ENCODE data around the gene ADIPOR2. TPM values are rescaled to one million over a fixed set of nuclear protein-coding genes. Genes with fewer than 3 reads are reported as not detected.
A peak's percentile ranks its signal among the peaks of the same experiment; 100 is the strongest.
"Not testable (repeated sequence)": the region's sequence is repeated elsewhere in the genome, so short reads cannot be mapped to it uniquely, and the experiment has no call there.

The ADIPOR2 gene
- total RNA-seq, 1 donor from 2014 or later: 50.5 TPM

DNA sequence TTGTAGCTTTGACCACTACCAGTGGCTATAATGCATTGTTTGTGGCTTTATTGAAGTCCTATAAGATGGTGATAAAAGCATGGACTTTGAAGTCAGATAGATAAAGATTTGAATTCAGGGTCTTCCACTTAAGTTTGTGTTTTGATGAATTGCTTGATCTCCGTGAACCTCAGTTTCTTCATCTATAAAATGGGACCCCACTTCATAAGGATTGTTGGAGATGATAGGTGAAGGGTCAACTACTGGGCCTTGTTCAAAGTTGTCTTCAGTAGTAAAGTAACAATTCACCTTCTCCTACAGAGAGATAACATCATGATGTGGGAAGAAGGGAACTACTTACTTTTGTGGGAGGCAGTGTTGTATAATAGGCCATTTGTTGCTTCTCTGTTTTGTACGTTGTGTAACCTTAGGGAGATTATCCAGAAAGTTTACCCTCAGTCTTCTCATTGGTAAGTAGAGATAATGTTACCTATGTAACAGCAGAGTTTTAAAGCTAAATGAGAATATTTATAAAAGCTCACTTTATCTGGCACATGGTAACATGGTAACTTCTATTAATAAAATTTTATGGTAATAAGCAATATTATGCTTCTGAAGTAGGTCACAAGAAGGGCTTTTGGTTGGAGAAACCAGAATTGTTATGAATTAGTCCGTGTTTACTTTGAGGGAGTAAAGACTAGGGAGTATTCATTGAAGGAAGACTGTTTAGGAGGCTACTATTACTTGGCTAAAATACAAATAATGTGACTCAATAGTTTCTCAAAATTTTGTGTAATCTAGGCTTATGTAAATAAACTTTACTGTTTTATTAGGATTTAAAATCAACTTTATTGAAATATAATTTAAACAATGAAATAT is 15.1 kb downstream of the ADIPOR2 start:
- peak; percentile 50 for ATAC-seq

DNA sequence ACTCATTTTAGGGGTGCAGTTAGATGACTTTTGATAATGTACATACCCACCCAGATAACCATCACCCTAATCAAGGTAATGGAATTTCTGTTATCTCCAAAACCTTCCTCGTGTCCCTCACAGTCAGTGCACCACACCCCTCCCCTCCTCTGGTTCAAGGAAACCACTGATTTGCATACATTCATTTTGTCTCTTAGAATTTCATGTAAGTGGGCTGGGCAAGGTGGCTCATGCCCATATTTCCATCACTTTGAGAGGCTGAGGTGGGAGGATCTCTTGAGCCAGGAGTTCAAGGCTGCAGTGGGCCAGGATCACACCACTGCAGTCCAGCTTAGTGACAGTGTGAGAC is 15.7 kb downstream of the ADIPOR2 start:
- ATAC-seq: peak; percentile 51

DNA sequence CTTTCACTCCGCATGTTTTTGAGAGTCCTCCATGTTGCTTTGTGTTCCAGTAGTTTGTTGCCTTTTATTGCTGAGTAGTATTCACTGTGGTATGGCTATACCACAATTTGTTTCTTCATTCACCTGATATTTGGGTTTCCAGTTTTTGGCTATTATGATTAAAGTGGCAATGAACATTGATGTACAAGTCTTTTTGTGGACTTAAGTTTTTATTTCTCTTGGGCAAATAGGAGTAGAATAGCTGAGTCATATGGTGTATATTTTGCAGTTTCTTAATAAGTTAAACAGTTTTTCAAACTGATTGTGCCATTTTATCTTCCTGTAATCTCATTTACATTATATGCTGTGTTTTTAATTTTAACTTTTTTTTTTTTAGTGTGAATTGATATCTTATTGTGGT is 16.2 kb downstream of the ADIPOR2 start:
- ATAC-seq: no peak

DNA sequence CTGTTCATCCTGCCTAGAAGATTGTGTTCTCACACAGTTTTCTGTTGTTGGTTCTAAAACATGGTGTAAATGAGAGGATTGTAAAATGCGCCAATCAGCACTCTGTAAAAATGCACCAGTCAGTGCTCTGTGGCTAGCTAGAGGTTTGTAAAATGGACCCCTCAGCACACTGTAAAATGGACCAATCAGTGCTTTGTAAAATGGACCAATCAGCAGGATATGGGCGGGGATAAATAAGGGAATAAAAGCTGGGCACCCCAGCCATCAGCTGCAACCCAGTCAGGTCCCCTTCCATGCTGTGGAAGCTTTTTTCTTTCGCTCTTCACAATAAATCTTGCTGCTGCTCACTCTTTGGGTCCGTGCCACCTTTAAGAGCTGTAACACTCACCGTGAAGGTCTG is 19.1 kb downstream of the ADIPOR2 start:
- not testable (repeated sequence) for ATAC-seq

DNA sequence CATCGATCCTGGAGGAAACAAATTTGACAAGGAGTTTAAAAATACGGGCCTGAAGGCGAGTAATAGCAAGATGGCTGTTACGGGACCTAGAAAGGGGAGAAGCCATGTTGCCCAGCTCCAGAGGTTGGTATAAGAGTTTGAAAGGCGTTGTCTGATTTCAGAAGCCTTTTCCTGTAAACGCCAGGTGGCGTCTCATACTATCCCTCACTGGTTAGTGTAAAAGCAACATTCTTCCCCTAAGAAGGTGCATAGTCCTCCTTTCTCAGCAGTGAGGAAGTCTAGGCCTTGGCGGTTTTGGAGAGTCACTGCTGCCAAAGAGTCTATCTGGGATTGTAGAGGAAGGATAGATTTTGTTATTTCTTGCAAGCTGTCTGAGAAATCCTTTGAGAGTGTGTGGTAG is 20.0 kb downstream of the ADIPOR2 start:
- ATAC-seq: not testable (repeated sequence)

DNA sequence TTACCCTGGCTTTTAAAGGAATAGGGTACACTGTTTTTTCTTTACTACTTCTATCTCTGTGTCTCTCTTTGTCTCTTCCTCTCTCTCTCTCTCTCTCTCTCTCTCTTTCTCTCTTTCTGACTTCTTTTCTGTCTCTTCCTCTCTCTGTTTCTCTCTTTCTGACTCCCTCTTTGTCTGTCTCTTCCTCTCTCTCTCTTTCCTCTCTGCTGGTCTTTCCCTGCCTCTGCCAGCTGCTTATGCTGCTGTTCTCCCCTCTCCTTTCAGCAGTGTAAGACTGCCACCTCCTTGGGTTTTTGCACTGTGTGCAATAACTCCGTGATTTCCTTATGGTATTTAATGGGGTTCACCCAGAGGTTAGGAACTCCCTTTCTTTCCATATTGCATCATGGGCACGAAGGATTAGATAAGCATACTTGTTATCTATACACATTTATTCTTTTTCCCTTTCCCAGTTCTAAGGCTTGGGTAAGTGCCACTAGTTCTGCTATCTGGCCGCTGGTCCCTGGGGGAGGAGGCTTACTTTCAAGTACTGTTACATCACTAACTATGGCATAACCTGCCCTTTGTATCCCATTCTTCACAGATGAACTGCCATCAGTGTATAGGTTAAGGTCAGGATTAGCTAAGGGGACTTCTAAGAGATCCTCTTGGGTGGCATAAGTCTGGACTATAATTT is 20.8 kb downstream of the ADIPOR2 start:
- ATAC-seq: peak; percentile 31

DNA sequence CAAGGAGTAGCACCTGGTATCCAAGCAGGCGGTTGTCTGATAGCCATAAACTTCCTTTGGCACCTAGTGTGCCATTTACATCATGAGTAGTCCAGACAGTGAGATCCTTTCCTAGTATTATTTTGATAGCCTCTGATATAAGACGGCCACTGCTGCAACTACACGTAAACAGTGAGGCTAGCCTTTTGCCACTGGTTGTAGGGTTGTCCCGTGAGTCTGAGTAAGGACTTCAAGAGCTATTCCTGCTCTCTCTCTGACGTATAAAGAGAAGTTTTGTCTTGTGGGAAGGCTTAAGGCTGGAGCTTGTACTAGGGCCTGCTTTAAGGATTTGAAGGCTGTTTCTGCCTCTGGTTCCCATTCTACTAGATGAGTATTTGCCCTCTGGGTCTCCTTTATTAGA is 21.4 kb downstream of the ADIPOR2 start:
- not testable (repeated sequence) for ATAC-seq

DNA sequence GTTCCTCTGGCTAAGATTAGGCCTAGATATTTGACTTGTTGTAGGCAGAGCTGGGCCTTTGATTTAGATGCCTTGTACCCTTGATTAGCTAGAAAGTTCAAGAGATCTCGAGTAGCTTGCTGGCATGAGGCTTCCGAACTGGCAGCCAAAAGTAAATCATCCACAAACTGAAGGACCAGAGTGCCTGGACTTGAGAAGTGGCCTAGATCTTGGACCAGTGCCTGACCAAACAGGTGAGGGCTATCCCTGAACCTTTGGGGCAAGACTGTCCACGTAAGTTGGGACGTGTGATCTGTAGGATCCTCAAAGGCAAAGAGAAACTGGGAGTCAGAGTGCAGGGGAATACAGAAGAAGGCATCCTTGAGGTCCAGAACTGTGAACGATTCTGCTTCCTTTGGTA is 22.0 kb downstream of the ADIPOR2 start:
- ATAC-seq: not testable (repeated sequence)

DNA sequence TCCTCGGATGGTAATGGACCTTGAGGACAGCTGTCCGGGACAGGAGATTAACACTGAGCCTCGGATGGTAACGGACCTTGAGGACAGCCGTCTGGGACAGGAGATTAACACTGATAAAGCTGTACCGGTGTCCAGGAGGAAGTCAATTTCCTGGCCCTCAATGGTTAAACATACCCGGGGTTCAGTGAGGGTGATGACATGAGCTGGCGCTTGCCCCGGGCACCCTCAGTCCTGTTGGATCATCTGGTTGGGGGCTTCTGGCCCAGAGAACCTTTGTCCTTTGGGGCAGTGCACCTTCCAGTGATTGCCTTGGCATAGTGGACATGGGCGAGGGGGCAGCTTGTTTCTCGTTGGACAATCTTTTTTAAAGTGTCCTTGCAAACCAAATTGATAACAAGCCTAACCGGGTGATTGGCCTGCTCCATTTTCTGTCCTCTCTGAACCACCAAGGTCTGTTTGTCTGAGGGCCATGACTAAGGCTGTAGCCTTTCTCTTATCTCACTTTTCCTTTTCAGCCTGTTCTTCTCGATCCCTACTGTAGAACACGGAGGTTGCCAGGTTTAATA is 23.0 kb downstream of the ADIPOR2 start:
- not testable (repeated sequence) for ATAC-seq

DNA sequence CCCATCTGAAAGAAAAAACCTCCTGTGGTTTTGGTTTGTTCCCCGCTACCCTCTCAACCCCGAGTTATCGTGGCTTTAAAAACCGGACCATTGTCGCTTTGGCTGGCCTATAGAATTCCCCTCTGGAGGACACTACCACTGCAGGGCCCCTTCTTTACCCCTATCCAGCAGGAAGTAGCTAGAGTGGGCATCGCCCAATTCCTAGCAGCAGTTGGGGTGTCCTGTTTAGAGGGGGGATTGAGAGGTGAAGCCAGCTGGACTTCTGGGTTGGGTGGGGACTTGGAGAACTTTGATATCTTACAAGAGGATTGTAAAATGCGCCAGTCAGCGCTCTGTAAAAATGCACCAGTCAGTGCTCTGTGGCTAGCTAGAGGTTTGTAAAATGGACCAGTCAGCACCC is 24.6 kb downstream of the ADIPOR2 start:
- not testable (repeated sequence) for ATAC-seq

DNA sequence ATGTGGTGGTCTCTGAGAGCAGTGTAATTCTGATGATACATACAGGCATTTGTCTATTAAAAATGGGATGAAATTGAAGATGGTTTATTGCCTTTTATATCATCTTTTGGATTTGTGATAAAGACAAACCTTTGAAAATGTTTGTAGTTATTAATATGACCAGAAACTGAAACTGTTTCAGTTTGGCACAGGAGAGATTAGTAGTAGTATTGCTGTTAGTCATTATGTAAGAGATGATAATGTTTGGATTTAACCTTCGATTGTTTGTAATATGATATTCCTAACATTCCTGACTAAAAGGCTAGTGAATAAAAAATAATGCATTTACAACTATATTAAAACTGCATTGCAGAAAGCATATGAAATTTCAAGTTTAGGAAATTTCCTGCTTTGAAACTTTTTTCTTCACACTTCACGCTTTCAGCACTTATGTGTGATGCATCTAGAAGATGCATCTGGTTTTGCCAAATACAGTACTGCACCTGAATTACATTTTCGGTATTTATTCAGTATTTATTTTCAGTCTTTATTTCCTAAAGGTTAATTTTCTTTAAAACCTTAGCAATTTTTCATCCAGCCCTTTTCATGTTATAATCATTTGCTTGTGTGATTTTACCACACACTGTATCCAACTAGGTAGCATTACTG is 25.5 kb downstream of the ADIPOR2 start:
- ATAC-seq: no peak

DNA sequence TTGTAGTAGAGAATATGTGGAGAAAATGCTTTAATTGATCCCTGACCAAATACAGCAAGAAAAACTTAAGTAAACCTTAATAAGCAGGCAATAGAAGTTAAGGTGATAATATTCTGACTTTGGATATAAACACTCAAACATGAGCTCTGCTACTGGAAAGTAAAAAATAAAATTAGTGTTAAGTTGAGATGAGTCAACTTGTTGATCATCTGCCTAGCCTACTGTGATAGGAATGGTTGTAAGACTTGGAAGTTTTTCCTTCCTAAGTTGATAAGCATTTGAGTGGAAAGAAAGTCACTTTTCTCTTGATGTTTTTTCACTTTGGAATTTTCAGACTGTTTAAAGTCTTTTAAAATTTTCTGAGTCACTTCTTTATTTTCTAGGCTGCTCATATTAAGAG is 26.0 kb downstream of the ADIPOR2 start:
- ATAC-seq: no peak

DNA sequence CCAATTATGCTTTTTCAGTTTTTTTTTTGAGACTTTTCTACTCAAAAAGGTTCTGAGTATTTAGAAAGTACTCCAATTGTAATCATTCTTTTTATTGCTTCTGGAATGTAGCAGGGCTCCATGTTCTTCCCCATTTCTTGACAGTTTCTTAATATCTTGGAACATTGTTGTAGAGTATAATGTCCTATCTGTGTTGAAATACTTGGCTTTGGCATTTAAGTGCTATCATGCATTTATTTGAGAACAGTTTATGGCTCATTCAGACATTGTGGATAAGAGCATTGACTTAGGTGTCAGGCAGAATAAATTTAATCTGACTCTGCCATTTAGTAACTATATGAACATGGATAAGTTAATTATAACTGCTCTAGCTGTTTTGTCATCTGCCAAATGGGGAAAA is 28.3 kb downstream of the ADIPOR2 start:
- no peak for ATAC-seq

DNA sequence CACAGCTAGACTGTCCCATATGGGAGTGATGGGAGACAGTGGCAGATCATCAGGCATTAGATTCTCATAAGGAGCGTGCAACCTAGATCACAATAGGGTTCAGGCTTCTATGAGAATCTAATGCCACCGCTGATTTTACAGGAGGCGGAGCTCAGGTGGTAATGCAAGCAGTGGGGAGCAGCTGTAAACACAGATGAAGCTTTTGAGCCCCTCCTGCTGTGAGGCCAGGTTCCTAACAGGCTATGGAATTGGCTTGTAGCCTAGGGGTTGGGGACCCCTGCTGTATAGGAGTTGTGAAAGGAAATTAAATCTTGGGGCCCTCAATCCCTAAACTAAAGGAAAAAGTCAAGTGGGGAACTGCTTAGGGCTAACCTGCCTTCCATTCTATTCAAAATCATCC is 29.6 kb downstream of the ADIPOR2 start:
- no peak for ATAC-seq

DNA sequence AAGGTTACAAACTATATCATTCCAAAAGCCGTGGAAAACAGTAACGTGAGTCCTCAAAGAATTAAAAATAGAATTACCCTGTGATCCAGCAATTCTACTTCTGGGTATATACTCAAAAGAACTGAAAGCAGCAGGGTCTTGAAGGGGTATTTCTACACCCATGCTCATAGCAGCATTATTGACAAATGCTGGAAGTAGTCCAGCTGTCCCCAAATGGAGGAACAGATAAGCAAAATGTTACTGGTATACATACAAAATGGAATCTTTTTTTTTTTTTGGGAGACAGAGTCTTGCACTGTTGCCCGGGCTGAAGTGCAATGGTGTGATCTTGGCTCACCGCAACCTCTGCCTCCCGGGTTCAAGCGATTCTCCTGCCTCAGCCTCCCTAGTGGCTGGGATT is 32.9 kb downstream of the ADIPOR2 start:
- ATAC-seq: no peak

DNA sequence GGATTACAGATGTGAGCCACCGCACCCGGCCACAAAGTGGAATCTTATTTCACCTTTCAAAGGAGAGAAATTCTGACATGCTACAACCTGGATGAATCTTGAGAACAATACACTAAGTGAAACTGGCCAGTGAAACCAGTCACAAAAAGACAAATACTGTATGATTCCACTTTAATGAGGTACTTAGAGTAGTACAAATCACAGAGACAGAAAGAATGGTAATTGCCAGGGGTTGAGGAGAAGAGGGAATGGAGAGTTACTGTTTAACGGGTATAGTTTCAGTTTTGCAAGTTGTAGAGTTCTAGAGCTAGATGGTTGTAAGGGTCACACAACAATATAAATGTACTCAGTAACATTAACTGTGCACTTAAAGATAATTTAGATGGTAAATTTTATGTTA is 33.4 kb downstream of the ADIPOR2 start:
- ATAC-seq: no peak

DNA sequence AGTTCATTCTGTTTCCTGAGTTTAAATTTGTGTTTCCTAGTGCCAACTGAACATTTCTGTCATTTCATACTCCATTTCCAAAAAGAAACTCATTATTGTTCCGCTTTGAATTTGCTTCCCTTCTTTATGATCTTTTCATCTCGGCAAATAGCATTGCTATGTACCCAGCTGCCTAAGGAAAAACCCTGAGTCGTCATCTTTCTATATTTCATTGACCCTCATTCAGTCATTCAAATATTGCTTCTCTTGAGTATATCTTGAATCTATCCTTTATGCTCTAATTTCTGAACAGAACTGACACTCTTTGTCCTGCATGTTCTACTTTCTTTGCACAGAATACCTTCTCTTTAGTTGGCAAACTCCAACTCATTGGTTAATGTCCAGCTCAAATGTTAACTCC is 35.9 kb downstream of the ADIPOR2 start:
- no peak for ATAC-seq

DNA sequence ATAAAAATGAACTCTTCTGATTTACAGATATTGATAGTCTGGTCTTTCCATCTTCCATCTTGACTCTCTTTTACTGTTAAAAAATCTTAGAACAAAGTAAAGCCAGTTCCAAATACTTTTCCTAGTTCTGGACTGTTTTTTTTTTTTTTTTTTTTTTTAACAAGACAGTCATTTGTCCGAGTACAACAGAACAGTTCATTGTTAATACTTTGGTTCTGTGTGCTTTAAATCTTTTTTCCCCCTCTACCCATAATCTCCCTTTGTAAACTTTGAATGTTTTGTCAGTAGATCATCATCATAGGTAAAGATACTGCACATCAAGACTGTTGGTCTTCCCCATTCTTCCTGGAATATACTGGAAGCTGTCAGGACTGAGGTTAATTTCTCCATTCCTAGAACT is 38.0 kb downstream of the ADIPOR2 start:
- ATAC-seq: no peak

DNA sequence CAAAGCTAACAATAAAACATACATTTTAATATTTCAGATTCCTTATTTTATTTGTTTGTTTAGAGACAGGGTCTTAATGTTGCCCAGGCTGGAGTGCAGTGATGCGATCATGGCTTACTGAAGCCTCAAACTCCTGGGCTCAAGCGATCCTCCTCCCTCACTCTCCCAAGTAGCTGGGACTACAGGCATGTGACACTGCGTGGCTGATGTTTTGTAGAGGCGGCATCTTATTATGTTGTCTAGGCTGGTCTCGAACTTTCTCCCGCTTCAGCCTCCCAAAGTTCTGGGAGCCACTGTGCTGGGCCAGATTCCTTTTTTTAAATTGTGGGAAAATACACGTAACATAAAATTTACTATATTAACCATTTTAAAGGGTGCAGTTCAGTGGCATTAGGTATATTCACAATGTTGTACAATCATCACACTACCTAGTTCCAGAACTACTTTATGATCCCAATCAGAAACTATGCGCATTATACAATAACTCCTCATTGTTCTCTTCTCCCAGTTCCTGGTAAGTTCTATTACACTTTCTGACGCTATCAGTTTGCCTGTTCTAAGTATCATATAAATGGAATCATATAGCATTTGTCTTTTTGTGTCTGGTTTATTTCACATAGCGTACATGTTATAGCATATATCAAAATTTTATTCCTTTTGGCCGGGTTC is 40.3 kb downstream of the ADIPOR2 start:
- no peak for ATAC-seq

DNA sequence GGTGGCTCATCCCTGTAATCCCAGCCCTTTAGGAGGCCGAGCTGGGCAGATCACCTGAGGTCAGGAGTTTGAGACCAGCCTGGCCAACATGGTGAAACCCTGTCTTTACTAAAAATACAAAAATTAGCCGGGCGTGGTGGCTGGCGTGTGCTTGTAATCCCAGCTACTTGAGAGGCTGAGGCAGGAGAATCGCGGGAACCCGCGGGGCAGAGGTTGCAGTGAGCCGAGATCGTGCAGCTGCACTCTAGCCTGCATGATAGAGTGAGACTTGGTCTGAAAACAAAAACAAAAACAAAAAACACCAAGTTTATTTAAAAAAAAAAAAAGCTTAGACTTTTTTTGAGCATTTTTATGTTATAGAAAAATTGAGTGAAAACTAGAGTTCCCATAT is 40.8 kb downstream of the ADIPOR2 start:
- not testable (repeated sequence) for ATAC-seq

DNA sequence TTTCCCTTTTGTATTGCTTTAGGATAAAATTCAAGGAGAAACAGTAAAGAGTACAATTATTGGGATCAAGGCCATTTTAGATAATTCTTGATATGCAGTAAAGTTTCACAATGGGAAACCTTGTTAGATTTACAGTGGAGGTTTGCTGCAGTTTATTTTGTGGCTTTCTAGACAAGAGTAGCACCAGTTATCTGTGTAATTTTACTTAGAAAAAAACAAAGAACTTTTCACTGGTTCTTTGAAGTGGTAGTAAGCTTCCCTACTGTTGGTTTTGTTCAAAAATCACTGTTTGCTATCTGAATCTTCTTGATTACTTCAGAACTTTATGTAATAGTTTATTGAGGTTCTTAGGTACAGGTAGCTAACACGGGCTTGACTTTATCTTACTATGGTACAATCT is 42.0 kb downstream of the ADIPOR2 start:
- ATAC-seq: no peak

DNA sequence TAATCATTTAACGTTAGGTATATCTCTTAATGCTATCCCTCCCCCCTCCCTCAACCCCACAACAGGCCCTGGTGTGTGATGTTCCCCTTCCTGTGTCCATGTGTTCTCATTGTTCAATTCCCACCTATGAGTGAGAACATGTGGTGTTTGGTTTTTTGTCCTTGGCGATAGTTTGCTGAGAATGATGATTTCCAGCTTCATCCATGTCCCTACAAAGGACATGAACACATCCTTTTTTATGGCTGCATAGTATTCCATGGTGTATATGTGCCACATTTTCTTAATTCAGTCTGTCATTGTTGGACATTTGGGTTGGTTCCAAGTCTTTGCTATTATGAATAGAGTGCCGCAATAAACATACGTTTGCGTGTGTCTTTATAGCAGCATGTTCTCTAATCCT is 42.8 kb downstream of the ADIPOR2 start:
- not testable (repeated sequence) for ATAC-seq

Data from esophagus mucosa (tissue), 1 donor.